Cardiac fibroblast (primary cell): ENCODE data around the gene ANO1.
"Not testable (repeated sequence)": the region's sequence is repeated elsewhere in the genome, so short reads cannot be mapped to it uniquely, and the experiment has no call there.

ENCODE experiments used
- DNase-seq, 2 donors: peaks; one replicate each; pipeline versions ENCODE4 v3.0.0 to v3.0.0-alpha.2; 2010; ENCODE audit warnings: low read depth in 2 of 2
- H3K4me3 ChIP-seq, 2 donors: replicated peaks in 1 of 2; 1 replicate in 1 of 2; 2 replicates in 1 of 2; pipeline ENCODE4 v1.5.1; 2011; ENCODE audit warnings: low read depth in 2 of 2, low read length in 2 of 2, mild to moderate bottlenecking in 2 of 2, moderate library complexity in 1 of 2
- CTCF ChIP-seq: IDR thresholded peaks from one replicate; pipeline ENCODE4 v1.5.1; 2011; ENCODE audit warnings: low read depth, mild to moderate bottlenecking, low read length, inconsistent platforms

ANO1 gene

GRCh38 chr11:70189622-70190021 is 111.5 kb downstream of the ANO1 start:
- no peak overlapping the region for H3K4me3 ChIP-seq
- no peak for TF ChIP-seq CTCF
- DNase-seq = no peak

- peak; percentile 64 to 67 for DNase-seq
- no peak overlapping the region for H3K4me3 ChIP-seq
- TF ChIP-seq CTCF = peak; percentile 95
Measured at GRCh38 chr11:70191495-70192140, 113.5 kb downstream of the ANO1 start.

- no peak for TF ChIP-seq CTCF
- H3K4me3 ChIP-seq = no peak overlapping the region
- DNase-seq = peak in 1 of 2 donors; percentile 36
Measured at GRCh38 chr11:70192666-70193410, 114.7 kb downstream of the ANO1 start.

- no peak for TF ChIP-seq CTCF
- no peak overlapping the region for H3K4me3 ChIP-seq
- DNase-seq = no peak
Measured at GRCh38 chr11:70193411-70194292, 115.5 kb downstream of the ANO1 start.

GRCh38 chr11:70194792-70195791 is 117.0 kb downstream of the ANO1 start:
- TF ChIP-seq CTCF = no peak
- H3K4me3 ChIP-seq = no peak overlapping the region
- DNase-seq = no peak

- no peak overlapping the region for H3K4me3 ChIP-seq
- no peak for TF ChIP-seq CTCF
- no peak for DNase-seq
Measured at GRCh38 chr11:70200212-70200844, 122.2 kb downstream of the ANO1 start.

GRCh38 chr11:70201047-70201446 is 122.9 kb downstream of the ANO1 start:
- DNase-seq, H3K4me3 ChIP-seq: not testable (repeated sequence)
